Lung (tissue), 12 donors: ENCODE data around the gene RAB39B. TPM values are rescaled to one million over a fixed set of nuclear protein-coding genes. Genes with fewer than 3 reads are reported as not detected.
"Not testable (repeated sequence)": the region's sequence is repeated elsewhere in the genome, so short reads cannot be mapped to it uniquely, and the experiment has no call there.

Experiments
- ATAC-seq: fragments of 200-7000 bp; cut with Tn5 transposase; one replicate; pipeline ENCODE4 v1.9.1; 2020; ENCODE audit warnings: moderate number of reproducible peaks; ENCODE audit not compliant: insufficient read depth, low FRiP score
- DNase-seq, 3 donors: peaks; one replicate each; pipeline ENCODE4 v3.0.0-alpha.2; 2013 to 2017
- H3K27ac ChIP-seq, 2 donors: one replicate each; pipeline ENCODE4 v1.5.1; 2013; ENCODE audit warnings: mild to moderate bottlenecking in 2 of 2, moderate library complexity in 2 of 2, control low read depth in 1 of 2, inconsistent platforms in 1 of 2, low read depth in 1 of 2, low read length in 1 of 2
- H3K27me3 ChIP-seq, 3 donors: one replicate each; pipeline ENCODE4 v1.5.1; 2013; ENCODE audit warnings: low read length in 2 of 3; ENCODE audit not compliant: control insufficient read depth in 3 of 3, insufficient read depth in 3 of 3
- H3K36me3 ChIP-seq, 4 donors: one replicate each; pipeline ENCODE4 v1.5.1; 2013; ENCODE audit warnings: low read length in 4 of 4, mild to moderate bottlenecking in 1 of 4, moderate library complexity in 1 of 4; ENCODE audit not compliant: control insufficient read depth in 4 of 4, insufficient read depth in 4 of 4
- H3K4me1 ChIP-seq, 5 donors: one replicate each; pipeline ENCODE4 v1.5.1; 2013; ENCODE audit warnings: low read length in 5 of 5, mild to moderate bottlenecking in 2 of 5, moderate library complexity in 1 of 5; ENCODE audit not compliant: control insufficient read depth in 5 of 5, insufficient read depth in 5 of 5
- H3K4me3 ChIP-seq: one replicate; pipeline ENCODE4 v1.5.1; 2013; ENCODE audit warnings: mild to moderate bottlenecking, control low read depth, moderate library complexity
- H3K9ac ChIP-seq, 2 donors: one replicate each; pipeline ENCODE4 v1.5.1; 2013; ENCODE audit warnings: low read length in 2 of 2, control low read depth in 1 of 2; ENCODE audit not compliant: insufficient read depth in 1 of 2
- H3K9me3 ChIP-seq, 4 donors: one replicate each; pipeline ENCODE4 v1.5.1; 2013; ENCODE audit warnings: low read length in 3 of 4, mild to moderate bottlenecking in 1 of 4, moderate library complexity in 1 of 4; ENCODE audit not compliant: control insufficient read depth in 4 of 4, insufficient read depth in 3 of 4
- WGBS, 2 donors: extraction: QIAGEN DNeasy Blood & Tissue Kit; methylation state at CpG; one replicate each; pipeline ENCODE4 v1.1.7; 2013; 5-methylcytosine and 5-hydroxymethylcytosine counted together
- polyA plus RNA-seq, 2 donors: library from polyadenylated mRNA; stranded (reverse); fragments of 200-250 nt; gene quantifications; one replicate each; pipeline ENCODE4 v1.2.1, GENCODE V29; 2013
- total RNA-seq, 2 donors: library from RNA; depleted of rRNA in 1 of 2; stranded (reverse); fragments of >200 nt in 1 of 2; gene quantifications; one replicate each; pipeline ENCODE4 v1.2.1, GENCODE V29; 2014 to 2021
- TF ChIP-seq, protein P1 (sequence below): IDR thresholded peaks from 2 replicates; pipeline ENCODE4 v1.5.1; 2012; ENCODE audit warnings: mild to moderate bottlenecking; ENCODE audit errors: control extremely low read depth, extremely low read depth
- donor health status: control.
- donor health status: control.
- donor health status: Bipolar disorder and iron deficiency.
- donor health status: healthy.
- donor health status: DM: yes; HTN: yes; CAD: no.

RAB39B gene
- total and polyA plus RNA-seq, 4 donors: 0.28 to 0.83 (median 0.49) TPM

DNA sequence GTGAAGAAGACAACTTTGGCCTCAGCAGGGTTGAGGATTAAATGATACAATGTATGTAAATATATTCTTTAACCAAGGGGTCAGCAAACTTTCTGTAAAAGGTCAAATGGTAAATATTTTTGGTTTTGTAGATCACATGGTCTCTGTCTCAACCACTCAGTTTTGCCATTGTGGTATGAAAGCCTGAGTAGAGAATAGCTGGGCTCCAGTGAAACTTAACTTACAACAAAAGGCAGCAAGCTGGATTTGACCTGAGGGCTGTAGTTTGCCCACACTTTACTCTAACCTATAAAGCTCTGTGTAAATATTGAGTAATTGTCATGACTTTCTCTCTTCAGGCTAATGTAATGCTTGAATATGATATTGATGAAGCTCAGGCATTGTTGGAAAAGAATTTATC lies 28.4 kb downstream of the RAB39B start:
- no peak overlapping the region for H3K4me3 ChIP-seq
- TF ChIP-seq, protein P1, sequence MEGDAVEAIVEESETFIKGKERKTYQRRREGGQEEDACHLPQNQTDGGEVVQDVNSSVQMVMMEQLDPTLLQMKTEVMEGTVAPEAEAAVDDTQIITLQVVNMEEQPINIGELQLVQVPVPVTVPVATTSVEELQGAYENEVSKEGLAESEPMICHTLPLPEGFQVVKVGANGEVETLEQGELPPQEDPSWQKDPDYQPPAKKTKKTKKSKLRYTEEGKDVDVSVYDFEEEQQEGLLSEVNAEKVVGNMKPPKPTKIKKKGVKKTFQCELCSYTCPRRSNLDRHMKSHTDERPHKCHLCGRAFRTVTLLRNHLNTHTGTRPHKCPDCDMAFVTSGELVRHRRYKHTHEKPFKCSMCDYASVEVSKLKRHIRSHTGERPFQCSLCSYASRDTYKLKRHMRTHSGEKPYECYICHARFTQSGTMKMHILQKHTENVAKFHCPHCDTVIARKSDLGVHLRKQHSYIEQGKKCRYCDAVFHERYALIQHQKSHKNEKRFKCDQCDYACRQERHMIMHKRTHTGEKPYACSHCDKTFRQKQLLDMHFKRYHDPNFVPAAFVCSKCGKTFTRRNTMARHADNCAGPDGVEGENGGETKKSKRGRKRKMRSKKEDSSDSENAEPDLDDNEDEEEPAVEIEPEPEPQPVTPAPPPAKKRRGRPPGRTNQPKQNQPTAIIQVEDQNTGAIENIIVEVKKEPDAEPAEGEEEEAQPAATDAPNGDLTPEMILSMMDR: no peak
- H3K9me3 ChIP-seq: no peaks in the 10 kb centered on the region

GRCh38 chrX:155231163-155231562 lies 33.1 kb downstream of the RAB39B start:
- DNase-seq (no peak), ATAC-seq (no peak)
- Histone ChIP-seq H3K27me3 (no peaks in the 10 kb centered on the region), H3K4me1 (no peaks in the 10 kb centered on the region), H3K9ac (no peak overlapping the region), H3K27ac (no peak overlapping the region), H3K36me3 (peaks cover 0 to 29% (median 4%) of the 10 kb centered on the region in 4 donors), H3K9me3 (no peaks in the 10 kb centered on the region), H3K4me3 (no peak overlapping the region)
- TF ChIP-seq, protein P1: no peak

More for the DNA sequence above, 28.4 kb downstream of the RAB39B start:
- Histone ChIP-seq H3K9ac (no peak overlapping the region), H3K4me1 (no peaks in the 10 kb centered on the region), H3K27ac (no peak overlapping the region), H3K36me3 (peaks cover 0 to 19% (median 7%) of the 10 kb centered on the region in 4 donors), H3K27me3 (no peaks in the 10 kb centered on the region)
- no peak for ATAC-seq
- DNase-seq: no peak

DNA sequence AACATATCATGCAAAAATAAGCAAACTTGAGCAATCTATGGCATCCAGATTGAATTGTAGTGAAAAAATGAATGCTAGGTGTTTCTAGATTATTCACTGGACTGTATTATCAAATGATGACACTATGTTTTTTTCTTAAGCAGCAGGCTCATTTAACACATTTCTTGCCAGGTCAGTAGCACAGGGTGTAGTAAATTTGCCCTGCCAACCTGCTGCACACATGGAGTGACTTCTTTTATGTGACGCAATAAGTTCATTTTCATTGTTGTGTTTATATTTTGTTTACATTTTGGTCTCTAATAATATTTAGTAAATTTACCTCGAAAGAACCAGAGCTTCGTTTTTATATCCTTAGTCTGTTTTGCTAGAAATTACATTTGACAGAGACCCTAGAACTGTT lies 38.5 kb downstream of the RAB39B start:
- no peak overlapping the region for H3K9ac ChIP-seq
- TF ChIP-seq, protein P1: no peak
- H3K4me3 ChIP-seq: no peak overlapping the region
- DNase-seq (no peak), ATAC-seq (no peak)
- H3K9me3 ChIP-seq: no peaks in the 10 kb centered on the region
- WGBS, 2 donors: 80% methylated on average over 3 of the region's 3 CpGs
- H3K27ac ChIP-seq: no peak overlapping the region
- H3K36me3 ChIP-seq: peaks cover 0 to 26% (median 3%) of the 10 kb centered on the region in 4 donors
- no peaks in the 10 kb centered on the region for H3K4me1 ChIP-seq
- H3K27me3 ChIP-seq: no peaks in the 10 kb centered on the region

DNA sequence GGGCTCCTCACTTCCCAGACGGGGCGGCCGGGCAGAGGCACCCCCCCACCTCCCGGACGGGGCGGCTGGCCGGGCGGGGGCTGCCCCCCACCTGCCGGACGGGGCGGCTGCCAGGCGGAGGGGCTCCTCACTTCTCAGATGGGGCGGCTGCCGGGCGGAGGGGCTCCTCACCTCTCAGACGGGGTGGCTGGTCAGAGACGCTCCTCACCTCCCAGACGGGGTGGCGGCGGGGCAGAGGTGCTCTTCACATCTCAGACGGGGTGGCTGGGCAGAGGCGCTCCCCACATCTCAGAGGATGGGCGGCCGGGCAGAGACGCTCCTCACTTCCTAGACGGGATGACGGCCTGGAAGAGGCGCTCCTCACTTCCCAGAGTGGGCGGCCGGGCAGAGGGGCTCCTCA lies 40.5 kb downstream of the RAB39B start:
- peaks cover 0 to 19% (median 2%) of the 10 kb centered on the region in 4 donors for H3K36me3 ChIP-seq
- not testable (repeated sequence) for H3K9ac ChIP-seq, DNase-seq, H3K9me3 ChIP-seq, H3K27ac ChIP-seq, ATAC-seq, H3K4me1 ChIP-seq, H3K4me3 ChIP-seq, H3K27me3 ChIP-seq
- WGBS, 2 donors: 94 to 96% methylated on average over 9 to 30 of the region's 30 CpGs
